Heart left ventricle (tissue), 16 donors: ENCODE results near the gene ATP1B4. TPM values are rescaled to one million over a fixed set of nuclear protein-coding genes. Genes with fewer than 3 reads are reported as not detected.
A peak's percentile ranks its signal among the peaks of the same experiment; 100 is the strongest.

Experiments used
- ATAC-seq, 4 donors: fragments of 200-7000 bp; cut with Tn5 transposase; one replicate each; pipeline ENCODE4 v1.9.1; 2020 to 2022; ENCODE audit warnings: moderate library complexity in 4 of 4, mild to moderate bottlenecking in 3 of 4, moderate number of reproducible peaks in 1 of 4
- DNase-seq, 5 donors: peaks; one replicate each; pipeline ENCODE4 v3.0.0-alpha.2; 2020
- H3K27ac ChIP-seq, 12 donors: fragments of 200-600 bp; sonication (generic) in 4 of 12; one replicate each; pipeline versions ENCODE4 v1.5.0 to v1.8.0; 2016 to 2022; ENCODE audit warnings: mild to moderate bottlenecking in 2 of 12
- H3K27me3 ChIP-seq, 9 donors: fragments of 200-600 bp; sonication (generic) in 2 of 9; one replicate each; pipeline versions ENCODE4 v1.5.1 to v1.8.0; 2016 to 2022; ENCODE audit warnings: mild to moderate bottlenecking in 3 of 9
- H3K36me3 ChIP-seq, 9 donors: fragments of 200-600 bp; sonication (generic) in 2 of 9; one replicate each; pipeline versions ENCODE4 v1.5.0 to v1.8.0; 2018 to 2022; ENCODE audit warnings: mild to moderate bottlenecking in 2 of 9
- H3K4me1 ChIP-seq, 12 donors: fragments of 200-600 bp; sonication (generic) in 4 of 12; one replicate each; pipeline versions ENCODE4 v1.5.0 to v1.8.0; 2016 to 2022; ENCODE audit warnings: mild to moderate bottlenecking in 3 of 12
- H3K4me3 ChIP-seq, 12 donors: fragments of 200-600 bp; sonication (generic) in 4 of 12; one replicate each; pipeline versions ENCODE4 v1.5.0 to v1.8.0; 2017 to 2022; ENCODE audit warnings: mild to moderate bottlenecking in 9 of 12, moderate library complexity in 4 of 12
- H3K9me3 ChIP-seq, 12 donors: fragments of 200-600 bp; sonication (generic) in 4 of 12; one replicate each; pipeline versions ENCODE4 v1.5.0 to v1.8.0; 2016 to 2022; ENCODE audit warnings: mild to moderate bottlenecking in 1 of 12
- POLR2A ChIP-seq, 2 donors: fragments of 450-650 bp; IDR thresholded peaks; one replicate each; pipeline ENCODE4 v1.6.1; 2017; ENCODE audit warnings: antibody characterized with exemption in 2 of 2, mild to moderate bottlenecking in 2 of 2, moderate library complexity in 2 of 2
- WGBS, 4 donors: extraction: QIAGEN DNeasy Blood & Tissue Kit in 2 of 4; methylation state at CpG; one replicate each; pipeline versions ENCODE4 v1.1.5 to v1.1.7; 2013 to 2018; 5-methylcytosine and 5-hydroxymethylcytosine counted together
- intact Hi-C, 10 donors: fragments of 100-400 bp; cut with DNase I; formaldehyde crosslinking; loops; one replicate each; pipeline versions ENCODE4 v1.11.1 to v1.14.2; 2022
- polyA plus RNA-seq, 2 donors: library from polyadenylated mRNA; stranded (reverse); fragments of 200-250 nt; gene quantifications; one replicate each; pipeline ENCODE4 v1.2.3, GENCODE V29; 2013
- total RNA-seq, 9 donors: library from RNA; depleted of rRNA in 2 of 9; stranded (reverse); fragments of >200 nt in 2 of 9; fragmentation: NEBNext Ultra II Directional in 3 of 9; extraction: Animal tissue kit (Norgen Biotek cat#: 25700) in 3 of 9; gene quantifications; one replicate each; pipeline versions ENCODE4 v1.1.0 to v1.2.4, GENCODE V29; 2016 to 2023
- TF ChIP-seq, protein P1 (sequence below), 12 donors: fragments of 200-600 bp; sonication (generic) in 4 of 12; IDR thresholded peaks; one replicate each; pipeline versions ENCODE4 v1.5.0 to v1.8.0; 2018 to 2022; ENCODE audit warnings: antibody characterized with exemption in 12 of 12, mild to moderate bottlenecking in 5 of 12
- donor health status: ischemic (EF 13 %, LVEDD 7.1; RV severe dilation, severe dysfunction).
- donor health status: healthy with polysubstance abuse.
- donor health status: DM: no; HTN: yes; CAD: no.
- donor health status: DM: no; HTN: no; CAD: no.
- donor health status: ischemic (EF 25% LVEDD 6.9; RV normal size, moderate dysfunction).
- donor health status: ischemic (EF 25% LVEDD 5.7; RV mildly dilated, moderate dysfunction).
- donor health status: healthy.
- donor health status: DM: yes; HTN: yes; CAD: no.
- donor health status: ischemic (EF 35%, LVEDD 5.7; RV mildly dilated, moderate dysfunction).
- donor health status: nonischemic (EF 11% LVEDD 7.7; RV severe dilation, severe dysfunction).
- donor health status: DM: yes; HTN: yes; CAD: no.
- donor health status: PGD.
- donor health status: ischemic (EF 29% LVEDD 5.4; RV normal size, mild dysfunction).
- donor health status: nonischemic (EF 23%, LVEDD 6.1; RV moderate dilation, normal function).

Gene ATP1B4
- total and polyA plus RNA-seq, 11 donors: 0.09 to 6.5 (median 0.14) TPM; not detected in 3

DNA sequence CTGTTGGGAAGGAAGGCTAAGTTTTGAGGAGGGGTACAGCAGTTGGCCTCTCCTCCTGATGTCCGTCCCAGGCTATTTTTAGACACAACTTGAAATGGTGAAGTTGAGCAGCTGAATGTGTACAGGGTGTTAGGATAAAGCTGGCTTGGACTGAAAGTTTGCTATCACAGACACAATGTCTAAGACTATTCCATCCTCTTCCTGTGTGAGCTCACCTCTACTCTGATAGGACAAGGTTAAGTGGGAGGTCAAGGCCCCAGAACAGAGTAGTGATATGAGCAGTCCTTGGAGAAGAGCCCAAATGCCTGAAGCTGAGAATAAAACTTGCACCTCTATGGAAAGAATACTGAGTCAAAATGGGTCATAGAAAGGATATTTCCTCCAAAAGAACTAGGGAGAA, 4.1 kb downstream of the ATP1B4 start:
- H3K9me3 ChIP-seq: no peaks in the 10 kb centered on the region
- WGBS, 4 donors: 7 to 67% (median 29%) methylated on average over 1 of the region's 1 CpG

DNA sequence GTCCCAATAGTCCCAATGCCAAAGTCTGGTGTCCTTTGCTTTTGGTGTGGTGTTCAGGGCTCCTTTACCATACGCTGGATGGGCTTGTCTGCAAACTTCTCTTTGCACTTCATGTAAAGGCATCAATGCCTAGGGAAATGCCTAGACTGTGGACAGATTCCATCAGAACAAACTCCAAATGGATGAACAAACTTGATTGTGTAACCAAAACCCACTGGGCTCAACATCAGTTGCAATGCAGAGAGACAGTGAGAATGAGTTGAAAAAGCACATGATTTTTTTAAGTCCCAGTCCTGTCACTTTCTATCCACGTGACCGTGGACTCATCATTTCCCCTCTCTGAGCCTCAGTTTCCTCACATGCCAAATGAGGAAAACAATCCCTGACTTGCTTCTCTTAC, 4.9 kb downstream of the ATP1B4 start:
- H3K4me3 ChIP-seq: no peak overlapping the region
- ATAC-seq: no peak
- DNase-seq: no peak
- no peaks in the 10 kb centered on the region for H3K9me3 ChIP-seq
- peak overlapping the region in 1 of 12 donors; percentile 5 for H3K27ac ChIP-seq
- H3K4me1 ChIP-seq: peaks cover 0 to 13% (median 0%) of the 10 kb centered on the region in 12 donors
- H3K36me3 ChIP-seq: no peaks in the 10 kb centered on the region
- TF ChIP-seq POLR2A (IDR thresholded peaks at IDR 0.05): no peak
- TF ChIP-seq, protein P1, sequence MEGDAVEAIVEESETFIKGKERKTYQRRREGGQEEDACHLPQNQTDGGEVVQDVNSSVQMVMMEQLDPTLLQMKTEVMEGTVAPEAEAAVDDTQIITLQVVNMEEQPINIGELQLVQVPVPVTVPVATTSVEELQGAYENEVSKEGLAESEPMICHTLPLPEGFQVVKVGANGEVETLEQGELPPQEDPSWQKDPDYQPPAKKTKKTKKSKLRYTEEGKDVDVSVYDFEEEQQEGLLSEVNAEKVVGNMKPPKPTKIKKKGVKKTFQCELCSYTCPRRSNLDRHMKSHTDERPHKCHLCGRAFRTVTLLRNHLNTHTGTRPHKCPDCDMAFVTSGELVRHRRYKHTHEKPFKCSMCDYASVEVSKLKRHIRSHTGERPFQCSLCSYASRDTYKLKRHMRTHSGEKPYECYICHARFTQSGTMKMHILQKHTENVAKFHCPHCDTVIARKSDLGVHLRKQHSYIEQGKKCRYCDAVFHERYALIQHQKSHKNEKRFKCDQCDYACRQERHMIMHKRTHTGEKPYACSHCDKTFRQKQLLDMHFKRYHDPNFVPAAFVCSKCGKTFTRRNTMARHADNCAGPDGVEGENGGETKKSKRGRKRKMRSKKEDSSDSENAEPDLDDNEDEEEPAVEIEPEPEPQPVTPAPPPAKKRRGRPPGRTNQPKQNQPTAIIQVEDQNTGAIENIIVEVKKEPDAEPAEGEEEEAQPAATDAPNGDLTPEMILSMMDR (IDR thresholded peaks at IDR 0.05): no peak
- 54 to 86% (median 80%) methylated on average over 3 of the region's 3 CpGs for WGBS, 4 donors
- intact Hi-C loops: loop anchor here in 5 of 10 donors (10.0 kb wide), 3 partner anchors 78 to 108 kb away; no protein-coding TSS in a partner anchor
- peaks cover 0 to 12% (median 0%) of the 10 kb centered on the region in 9 donors for H3K27me3 ChIP-seq

More for the DNA sequence above, 4.1 kb downstream of the ATP1B4 start:
- Histone ChIP-seq H3K27ac (peak overlapping the region in 2 of 12 donors; percentile 39 to 57), H3K27me3 (peaks cover 0 to 6% (median 0%) of the 10 kb centered on the region in 9 donors), H3K4me1 (peaks cover 0 to 13% (median 0%) of the 10 kb centered on the region in 12 donors), H3K4me3 (no peak overlapping the region), H3K36me3 (no peaks in the 10 kb centered on the region)
- intact Hi-C loops: loop anchor here in 5 of 10 donors (10.0 kb wide), 3 partner anchors 79 to 109 kb away; no protein-coding TSS in a partner anchor
- peak; percentile 20 to 81 (median 52) for ATAC-seq
- DNase-seq: no peak
- no peak for TF ChIP-seq POLR2A (IDR thresholded peaks at IDR 0.05)
- TF ChIP-seq, protein P1 (IDR thresholded peaks at IDR 0.05): no peak

DNA sequence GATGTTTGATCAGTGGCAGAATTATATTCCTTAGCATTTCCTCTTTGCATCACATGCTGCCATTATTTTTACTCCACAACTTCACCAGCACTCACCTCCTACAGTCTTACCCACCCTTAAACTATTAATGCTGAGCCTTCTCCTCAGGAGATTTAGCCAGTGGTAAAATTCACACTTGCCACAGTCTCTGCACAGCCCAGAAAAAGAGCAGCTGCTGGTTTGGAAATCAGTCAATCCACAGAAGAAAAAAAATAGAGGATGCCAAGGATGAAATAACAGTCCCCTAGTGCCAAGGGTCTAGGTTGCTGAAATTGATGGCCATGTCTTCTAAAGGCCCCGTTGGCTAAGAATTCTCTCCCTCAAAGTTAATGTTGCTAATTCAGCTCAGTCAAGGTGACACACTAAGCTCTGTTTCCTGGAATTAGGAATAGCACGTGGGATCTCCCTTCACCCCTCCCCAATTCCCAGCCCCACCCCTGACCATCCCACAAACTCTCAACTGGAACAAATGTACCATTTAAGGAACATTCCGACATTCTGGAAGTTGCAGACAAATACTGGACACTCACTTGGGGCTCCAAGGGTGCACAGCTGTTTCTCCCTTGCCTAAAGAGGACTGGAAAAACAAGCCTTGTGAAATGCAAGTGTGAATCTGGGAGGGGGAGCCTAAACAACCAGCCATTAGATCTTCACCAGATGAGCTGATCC, 5.7 kb downstream of the ATP1B4 start:
- Histone ChIP-seq H3K4me1 (peaks cover 0 to 13% (median 0%) of the 10 kb centered on the region in 12 donors), H3K9me3 (no peaks in the 10 kb centered on the region), H3K27me3 (peaks cover 0 to 12% (median 0%) of the 10 kb centered on the region in 9 donors), H3K36me3 (no peaks in the 10 kb centered on the region), H3K27ac (no peak overlapping the region), H3K4me3 (no peak overlapping the region)
- intact Hi-C loops: loop anchor here in 5 of 10 donors (10.0 kb wide), 3 partner anchors 77 to 107 kb away; no protein-coding TSS in a partner anchor
- DNase-seq: no peak
- TF ChIP-seq, protein P1 (IDR thresholded peaks at IDR 0.05): no peak
- no peak for TF ChIP-seq POLR2A (IDR thresholded peaks at IDR 0.05)
- 48 to 71% (median 58%) methylated on average over 3 of the region's 3 CpGs for WGBS, 4 donors
- peak; percentile 11 to 54 (median 20) for ATAC-seq

DNA sequence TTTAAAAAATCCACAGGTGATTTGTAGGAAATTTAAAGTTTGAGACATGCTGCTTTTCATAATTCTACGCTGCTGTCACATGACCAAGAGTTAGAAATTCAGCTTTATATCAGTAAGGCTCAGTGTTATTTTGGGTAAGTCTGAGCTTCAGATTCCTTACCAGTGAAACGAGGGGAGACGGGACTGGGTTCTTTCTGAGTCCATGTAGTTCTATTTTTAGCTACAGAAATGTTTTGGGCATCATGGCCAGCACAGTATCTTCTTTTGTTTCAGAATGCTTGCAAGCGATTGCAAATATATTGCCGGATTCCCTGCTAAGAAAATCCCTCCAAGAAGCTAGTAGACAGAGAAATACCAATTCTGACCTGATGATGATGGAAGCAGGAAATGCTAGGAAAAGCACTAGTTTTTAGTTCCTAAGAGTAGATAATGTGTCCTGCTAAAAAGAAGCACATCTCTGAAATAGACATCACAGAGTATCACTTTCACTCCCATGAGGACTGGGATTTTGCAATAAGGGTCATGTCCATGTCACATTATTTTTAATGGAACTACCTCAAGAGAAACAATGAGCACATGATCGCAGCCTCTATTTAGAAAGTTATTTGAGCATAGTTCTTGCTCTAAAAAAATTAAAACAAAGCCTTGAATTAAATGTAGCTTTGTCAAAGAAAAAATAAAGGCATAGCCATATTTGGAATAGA, 10.9 kb downstream of the ATP1B4 start:
- WGBS, 4 donors: 37 to 49% (median 43%) methylated on average over 6 of the region's 6 CpGs
- peak overlapping the region in 3 of 12 donors; percentile 14 to 54 (median 43) for H3K27ac ChIP-seq
- intact Hi-C loops: no loop called here

More for the DNA sequence above, 10.9 kb downstream of the ATP1B4 start:
- DNase-seq: no peak
- Histone ChIP-seq H3K36me3 (no peaks in the 10 kb centered on the region), H3K9me3 (no peaks in the 10 kb centered on the region), H3K4me1 (peaks cover 0 to 3% (median 0%) of the 10 kb centered on the region in 12 donors), H3K27me3 (peaks cover 0 to 12% (median 0%) of the 10 kb centered on the region in 9 donors), H3K4me3 (no peak overlapping the region)
- ATAC-seq: peak in 2 of 4 donors; percentile 30 to 42
- TF ChIP-seq, protein P1 (IDR thresholded peaks at IDR 0.05): no peak
- no peak for TF ChIP-seq POLR2A (IDR thresholded peaks at IDR 0.05)
